IPS-18c (cell line): ENCODE data around the gene EPGN.

ENCODE experiments used
- H3K4me3 ChIP-seq: 2 replicates; pipeline ENCODE4 v1.7.0; 2013; ENCODE audit warnings: low read depth, mild to moderate bottlenecking, low read length, moderate library complexity; ENCODE audit not compliant: insufficient read depth
- H3K9me3 ChIP-seq: one replicate; pipeline ENCODE4 v1.6.1; 2013; ENCODE audit warnings: mild to moderate bottlenecking, low read length, moderate library complexity; ENCODE audit not compliant: control insufficient read depth, insufficient read depth

Gene EPGN

GRCh38 chr4:74364652-74365491 is 56.6 kb downstream of the EPGN start, which contains the start of gene EREG:
Gene EREG (plus strand): TSS chr4:74365145. CDS start chr4:74365309, 164 bp downstream.
- Histone ChIP-seq H3K4me3 (peak within 1 kb of the TSS; percentile 72), H3K9me3 (no peaks in the 10 kb centered on the region)

DNA sequence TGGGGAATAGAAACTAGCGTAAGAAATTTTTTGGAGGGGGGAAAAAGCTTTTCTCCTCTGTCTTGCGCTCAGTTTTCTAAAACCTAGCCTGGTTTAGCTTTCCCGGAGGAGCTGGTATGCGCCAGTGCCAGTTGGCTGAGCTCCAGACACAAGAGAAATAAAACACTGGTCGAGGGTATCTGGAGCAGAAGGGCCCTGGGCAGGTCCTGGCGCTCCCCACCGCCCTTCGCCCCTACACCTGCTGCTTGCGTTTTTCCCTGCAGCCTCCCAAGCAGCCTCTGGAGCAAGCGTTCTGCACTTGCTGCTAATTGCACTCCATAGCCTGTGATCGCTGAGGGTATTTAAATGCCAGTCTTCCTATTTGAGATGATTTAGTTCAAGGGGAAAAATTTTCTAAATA is 57.5 kb downstream of the EPGN start:
- H3K9me3 ChIP-seq = no peaks in the 10 kb centered on the region
- H3K4me3 ChIP-seq = peak overlapping the region; percentile 72
